ENCODE measurements around the gene APOE. TPM values are rescaled to one million over a fixed set of nuclear protein-coding genes. Genes with fewer than 3 reads are reported as not detected.

APOE gene
- total and polyA plus RNA-seq, 2 of the 8 experiments (the other 6 are each of a cell fraction or from before 2014, with no cell fraction given), result 629 to 1,258 TPM

DNA sequence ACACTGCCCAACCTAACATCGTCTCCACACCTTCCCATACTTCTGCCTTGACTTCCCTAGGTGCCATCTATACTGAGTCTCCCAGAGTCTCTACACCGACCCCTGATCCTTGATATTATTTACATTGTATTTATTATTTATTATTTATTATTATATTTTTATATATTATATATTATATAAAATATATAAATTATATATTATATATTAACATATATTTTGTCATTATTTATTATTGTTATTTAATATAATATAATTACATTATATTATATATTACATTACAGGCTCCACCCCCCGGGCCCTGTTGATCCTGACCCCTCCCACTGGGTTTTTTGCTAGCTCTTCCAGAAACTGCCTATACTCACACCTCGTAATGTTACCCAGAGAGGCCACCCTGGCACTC lies 32.9 kb upstream of the APOE start:
- Histone ChIP-seq H4K20me1 (replicated peaks in 1 of 2; ENCODE audit: control insufficient read depth in 1 of 2, insufficient read depth in 2 of 2, low read length in 2 of 2) (peaks cover 6 to 19% of the 10 kb centered on the region in 2 experiments), H2AK5ac (ENCODE audit: low read depth, low read length) (no peak overlapping the region), H3K23ac (ENCODE audit: insufficient read length) (no peak overlapping the region), H3K4ac (replicated peaks; ENCODE audit: insufficient read length, low read depth, low read length) (no peak overlapping the region), H3K79me1 (ENCODE audit: low read depth, low read length) (no peaks in the 10 kb centered on the region), H3K79me2 (ENCODE audit: control insufficient read depth in 1 of 2, insufficient read depth in 2 of 2, low read length in 2 of 2) (no peaks in the 10 kb centered on the region; a peak in 1 of 4 replicates), H2BK5ac (ENCODE audit: low read depth, low read length) (no peak overlapping the region), H3K27ac (ENCODE audit: low read depth, low read length) (no peak overlapping the region), H2BK120ac (replicated peaks; ENCODE audit: low read depth, low read length) (no peak overlapping the region), H3K23me2 (ENCODE audit: low read depth, low read length) (no peaks in the 10 kb centered on the region; the same call in 1 of the 2 replicates), H3K4me2 (ENCODE audit: insufficient read depth in 1 of 2, low read depth in 2 of 2, low read length in 2 of 2) (no peak overlapping the region), H3K9ac (replicated peaks in 1 of 4; ENCODE audit: extremely low read depth in 1 of 4, low read depth in 3 of 4, low read length in 3 of 4) (no peak overlapping the region), H3K9me3 (ENCODE audit: insufficient read depth in 2 of 2, low read depth in 1 of 2, low read length in 1 of 2) (no peaks in the 10 kb centered on the region), H2BK15ac (ENCODE audit: low read length) (no peak overlapping the region), H3K56ac (replicated peaks; ENCODE audit: insufficient read length, low read depth, low read length) (no peak overlapping the region), H4K91ac (replicated peaks; ENCODE audit: insufficient read length, low read length) (no peak overlapping the region), H3K4me1 (replicated peaks in 1 of 4; ENCODE audit: control insufficient read depth in 3 of 4, insufficient read depth in 4 of 4, low read length in 3 of 4) (peaks cover 0 to 4% (median under 1%) of the 10 kb centered on the region in 4 experiments; a peak in 4 of 7 replicates), H4K5ac (ENCODE audit: insufficient read length, low read depth, low read length) (no peak overlapping the region), H3K14ac (ENCODE audit: insufficient read length) (no peak overlapping the region), H2BK12ac (ENCODE audit: low read depth, low read length) (no peak overlapping the region), H4K8ac (ENCODE audit: extremely low read depth, insufficient read depth, low read length) (no peak overlapping the region), H2BK20ac (ENCODE audit: low read length) (no peak overlapping the region), H3K4me3 (ENCODE audit: extremely low read depth in 1 of 4, insufficient read depth in 2 of 4, low read depth in 3 of 4, low read length in 4 of 4) (no peak overlapping the region), H2AFZ (ENCODE audit: low read length) (no peak overlapping the region), H3K36me3 (ENCODE audit: control insufficient read depth in 2 of 4, insufficient read depth in 4 of 4, low read length in 3 of 4) (peaks cover 40 to 73% (median 56%) of the 10 kb centered on the region in 4 experiments), H3K18ac (ENCODE audit: extremely low read depth, low read length) (no peak overlapping the region), H3K27me3 (replicated peaks in 1 of 4; ENCODE audit: control insufficient read depth in 3 of 4, extremely low read depth in 1 of 4, insufficient read depth in 3 of 4, low read length in 3 of 4) (no peaks in the 10 kb centered on the region)
- FAIRE-seq (no peak), DNase-seq (ENCODE audit: low read depth in 1 of 2, low spot score in 2 of 2) (no peak)
- ChIA-PET CTCF (ENCODE audit: partially characterized antibody) (interaction anchor here (0.9 to 1.8 kb wide), 3 partner anchors 11 to 31 kb away, joined by 3 to 6 read pairs (median 4); no protein-coding TSS in a partner anchor), POLR2A (ENCODE audit: partially characterized antibody) (interaction anchor here (0.7 to 4.0 kb wide), 8 partner anchors 9 to 148 kb away, joined by 3 to 23 read pairs (median 3); no protein-coding TSS in a partner anchor)
- 95% methylated on average over 4 of the region's 4 CpGs; no CpG with 5 or more reads in 1 of the 2 experiments for WGBS, 2 experiments (ENCODE audit: extremely low coverage in 1 of 2, insufficient coverage in 1 of 2, insufficient read length in 1 of 2, insufficient replicate concordance in 2 of 2, low coverage in 1 of 2, low lambda C conversion rate in 2 of 2, missing lambda C conversion rate in 1 of 2)
- no peak for TF ChIP-seq TAF7 (optimal IDR thresholded peaks at IDR 0.05; ENCODE audit: borderline replicate concordance, low read depth, low read length)
- no peak for TF ChIP-seq TBP (IDR thresholded peaks at IDR 0.05; ENCODE audit: low read depth, low read length)
- TF ChIP-seq, protein P1, sequence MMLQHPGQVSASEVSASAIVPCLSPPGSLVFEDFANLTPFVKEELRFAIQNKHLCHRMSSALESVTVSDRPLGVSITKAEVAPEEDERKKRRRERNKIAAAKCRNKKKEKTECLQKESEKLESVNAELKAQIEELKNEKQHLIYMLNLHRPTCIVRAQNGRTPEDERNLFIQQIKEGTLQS (IDR thresholded peaks at IDR 0.05; ENCODE audit: insufficient read depth, low read depth, low read length), result no peak
- no peak for TF ChIP-seq BACH1 (IDR thresholded peaks at IDR 0.05; ENCODE audit: low read length)
- TF ChIP-seq SIX5 (IDR thresholded peaks at IDR 0.05; ENCODE audit: low read depth, low read length), result no peak
- TF ChIP-seq BRCA1 (IDR thresholded peaks at IDR 0.05; ENCODE audit: low read depth, low read length), result no peak
- no peak for TF ChIP-seq TEAD4 (IDR thresholded peaks at IDR 0.05; ENCODE audit: low read depth, low read length)
- TF ChIP-seq MAFK (IDR thresholded peaks at IDR 0.05; ENCODE audit: low read depth, low read length), result no peak
- TF ChIP-seq TAF1 (IDR thresholded peaks at IDR 0.05; ENCODE audit: low read depth, low read length), result no peak
- no peak for TF ChIP-seq GTF2F1 (IDR thresholded peaks at IDR 0.05; ENCODE audit: borderline replicate concordance, low read depth, low read length)
- no peak for TF ChIP-seq CEBPB (IDR thresholded peaks at IDR 0.05; ENCODE audit: low read depth, low read length)

Measured in H1 (cell line).